GM18951 (cell line): Measurements from ENCODE around the gene DNAJC30.
"Not testable (repeated sequence)": the region's sequence is repeated elsewhere in the genome, so short reads cannot be mapped to it uniquely, and the experiment has no call there.

Experiments used
- POLR2A ChIP-seq: IDR thresholded peaks from 4 replicates; pipeline ENCODE4 v1.6.1; 2011; ENCODE audit warnings: mild to moderate bottlenecking; ENCODE audit not compliant: insufficient read length, insufficient read depth; ENCODE audit errors: extremely low read depth
- in situ Hi-C: fragments of 300-500 bp; cut with MboI; formaldehyde crosslinking; loops from one replicate; pipeline ENCODE4 v1.12.0; 2022; ENCODE audit warnings: low sequenced_read_pairs, mixed read lengths, inconsistent platforms; ENCODE audit not compliant: unreplicated experiment

DNAJC30 gene

GRCh38 chr7:73668103-73668885 is 15.0 kb downstream of the DNAJC30 start:
- in situ Hi-C loops, result no loop called here
- no peak for TF ChIP-seq POLR2A

GRCh38 chr7:73667344-73668102 is 15.7 kb downstream of the DNAJC30 start, which contains the start of gene VPS37D:
VPS37D (plus strand) TSS chr7:73667831; CDS start chr7:73667959, 128 bp downstream.
- no peak for TF ChIP-seq POLR2A
- in situ Hi-C loops, result no loop called here

- in situ Hi-C loops, result no loop called here
Observed at GRCh38 chr7:73663033-73663432, 20.2 kb downstream of the DNAJC30 start.

DNA sequence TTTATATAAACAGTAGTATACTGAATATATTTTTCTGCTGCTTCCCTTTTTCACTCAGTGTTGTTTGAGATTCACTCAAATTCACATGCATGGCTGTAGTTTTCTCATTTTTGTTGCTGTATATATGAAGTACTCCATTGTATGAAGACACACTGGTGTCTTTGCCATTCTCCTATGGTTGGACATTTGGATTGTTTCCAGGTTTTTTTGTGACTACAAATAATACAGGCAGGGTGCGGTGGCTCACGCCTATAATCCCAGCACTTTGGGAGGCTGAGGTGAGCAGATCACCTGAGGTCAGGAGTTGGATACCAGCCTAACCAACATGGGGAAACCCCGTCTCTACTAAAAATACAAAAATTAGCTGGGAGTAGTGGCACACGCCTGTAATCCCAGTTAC is 22.7 kb downstream of the DNAJC30 start:
- in situ Hi-C loops, result not testable (repeated sequence)

More at GRCh38 chr7:73663033-73663432, 20.2 kb downstream of the DNAJC30 start:
- TF ChIP-seq POLR2A, result no peak

DNA sequence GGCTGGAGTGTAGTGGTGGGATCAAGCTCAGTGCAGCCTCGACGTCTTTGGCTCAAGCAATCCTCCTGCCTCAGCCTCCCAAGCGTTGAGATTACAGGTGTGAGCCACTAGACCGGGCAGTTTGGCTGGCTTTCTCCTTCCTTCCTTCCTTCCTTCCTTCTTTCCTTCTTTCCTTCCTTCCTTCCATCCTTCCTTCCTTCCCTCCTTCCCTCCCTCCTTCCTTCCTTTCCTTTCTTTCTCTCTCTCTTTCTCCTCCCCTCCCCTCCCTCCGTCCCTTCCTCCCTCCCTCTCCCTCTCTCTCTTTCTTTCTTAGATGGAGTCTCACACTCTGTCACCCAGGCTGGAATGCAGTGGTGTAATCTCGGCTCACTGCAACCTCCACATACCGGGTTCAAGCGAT is 23.3 kb downstream of the DNAJC30 start:
- in situ Hi-C loops, result no loop called here
- no peak for TF ChIP-seq POLR2A

DNA sequence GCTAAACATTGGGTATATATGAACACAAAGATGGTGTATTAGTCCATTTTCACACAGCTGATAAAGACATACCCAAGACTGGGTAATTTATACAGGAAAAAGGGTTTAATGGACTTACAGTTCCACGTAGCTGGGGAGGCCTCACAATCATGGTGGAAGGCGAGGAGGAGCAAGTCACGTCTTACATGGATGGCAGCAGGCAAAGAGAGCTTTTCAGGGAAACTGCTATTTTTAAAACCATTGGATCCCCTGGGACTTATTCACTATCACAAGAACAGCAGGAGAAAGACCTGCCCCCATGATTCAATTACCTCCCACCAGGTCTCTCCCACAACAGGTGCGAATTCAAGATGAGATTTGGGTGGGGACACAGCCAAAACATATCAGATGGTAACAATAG is 27.9 kb downstream of the DNAJC30 start:
- in situ Hi-C loops, result not testable (repeated sequence)

- in situ Hi-C loops, result no loop called here
Observed at GRCh38 chr7:73652541-73652949, 30.7 kb downstream of the DNAJC30 start.

DNA sequence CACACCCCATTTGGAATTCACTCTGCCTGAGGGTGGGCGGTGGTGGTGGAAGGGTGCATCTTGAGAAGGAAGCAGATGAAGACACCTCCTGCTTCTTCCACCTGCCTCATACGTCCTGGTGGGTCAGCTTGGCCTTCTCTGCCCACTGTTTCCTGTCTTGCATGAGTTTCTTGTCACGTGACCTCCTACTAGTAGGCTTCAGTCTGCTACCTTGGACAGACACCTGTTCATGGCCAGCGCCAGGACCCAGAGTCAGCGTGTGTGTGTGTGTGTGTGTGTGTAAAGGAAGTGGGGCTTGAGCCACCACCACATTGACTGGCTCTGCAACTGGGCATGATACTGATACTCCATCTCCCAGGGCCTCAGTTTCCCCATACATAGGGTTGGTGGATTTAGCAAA is 32.7 kb downstream of the DNAJC30 start:
- no peak for TF ChIP-seq POLR2A
- in situ Hi-C loops, result no loop called here

More at GRCh38 chr7:73652541-73652949, 30.7 kb downstream of the DNAJC30 start:
- no peak for TF ChIP-seq POLR2A

GRCh38 chr7:73649576-73649975 is 33.7 kb downstream of the DNAJC30 start:
- in situ Hi-C loops, result no loop called here
- TF ChIP-seq POLR2A, result no peak

DNA sequence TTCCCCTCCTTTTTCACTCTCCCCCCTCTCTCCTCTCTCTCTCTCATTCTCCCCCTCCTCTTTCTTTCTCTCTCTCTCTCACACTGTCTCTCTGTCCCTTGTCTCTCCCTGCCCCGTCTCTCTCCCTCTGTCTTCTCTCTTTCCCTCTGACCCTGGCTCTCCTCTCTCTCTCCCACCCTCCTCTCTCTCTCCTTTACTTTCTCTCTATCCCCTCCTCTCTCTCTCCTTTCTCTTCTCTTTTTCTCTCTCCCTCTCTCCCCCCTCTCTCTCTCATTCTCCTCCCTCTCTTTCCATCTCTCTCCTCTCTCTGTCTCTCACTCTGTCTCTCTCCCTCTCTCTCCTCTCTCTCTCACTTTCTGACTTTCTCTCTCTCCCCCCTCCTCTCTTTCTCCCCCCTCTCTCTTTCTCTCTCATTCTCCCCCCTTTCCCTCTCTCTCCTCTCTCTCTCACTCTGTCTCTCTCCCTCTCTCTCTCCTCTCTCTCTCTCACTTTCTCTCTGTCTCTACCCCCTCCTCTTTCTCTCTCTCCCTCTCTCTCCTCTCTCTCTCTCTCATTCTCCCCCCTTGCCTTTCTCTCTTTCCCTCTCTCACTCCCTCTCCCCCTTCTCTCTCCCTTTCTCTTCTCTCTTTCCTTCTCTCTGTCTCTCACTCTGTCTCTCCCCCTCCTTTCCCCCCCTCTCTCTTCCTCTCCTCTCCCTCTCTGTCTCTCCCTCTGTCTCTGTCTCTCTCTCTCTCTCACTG is 34.5 kb downstream of the DNAJC30 start:
- in situ Hi-C loops, result no loop called here
- no peak for TF ChIP-seq POLR2A

DNA sequence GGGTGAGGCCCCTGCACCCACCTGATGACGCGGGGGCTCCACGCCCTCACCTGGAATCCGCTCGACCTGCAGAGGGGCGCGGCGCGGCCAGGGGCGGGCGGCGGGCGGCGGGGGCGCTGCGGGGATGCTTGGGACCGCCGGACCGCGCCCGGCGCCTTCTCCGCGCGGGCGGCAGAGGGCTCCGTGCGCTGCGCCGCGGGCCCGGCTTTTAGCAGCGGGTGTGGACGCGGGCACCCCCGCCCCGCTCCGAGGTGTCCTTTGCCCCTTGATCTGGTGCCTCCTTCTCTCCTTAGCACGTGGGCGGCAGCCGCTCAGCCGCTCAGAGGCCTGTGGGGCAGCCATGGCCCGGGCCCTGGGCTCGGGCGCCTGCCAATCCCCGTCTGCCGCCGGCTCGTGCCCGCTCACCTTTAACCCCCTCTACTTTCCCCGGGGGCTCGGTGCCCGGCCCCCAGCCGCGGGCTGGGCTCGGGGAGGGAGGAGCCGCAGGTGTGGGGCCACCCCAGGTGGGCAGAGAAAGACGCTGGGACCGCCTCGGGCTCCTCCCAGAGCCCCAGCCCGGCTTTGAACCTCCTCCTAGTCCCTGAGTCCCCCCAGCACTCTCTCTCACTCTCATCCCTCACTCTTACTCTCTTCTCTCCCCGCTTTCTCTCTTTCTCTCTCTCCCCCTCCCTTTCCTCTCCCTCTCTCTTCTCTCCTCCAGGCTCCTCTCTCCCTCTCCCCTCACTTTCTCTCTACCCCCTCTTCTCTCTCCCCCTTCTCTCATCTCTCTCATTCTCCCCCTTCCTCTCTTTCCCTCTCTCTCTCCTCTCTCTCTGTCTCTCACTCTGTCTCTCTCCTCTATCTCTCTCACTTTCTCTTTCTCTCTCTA is 35.3 kb downstream of the DNAJC30 start:
- TF ChIP-seq POLR2A, result no peak
- in situ Hi-C loops, result no loop called here

DNA sequence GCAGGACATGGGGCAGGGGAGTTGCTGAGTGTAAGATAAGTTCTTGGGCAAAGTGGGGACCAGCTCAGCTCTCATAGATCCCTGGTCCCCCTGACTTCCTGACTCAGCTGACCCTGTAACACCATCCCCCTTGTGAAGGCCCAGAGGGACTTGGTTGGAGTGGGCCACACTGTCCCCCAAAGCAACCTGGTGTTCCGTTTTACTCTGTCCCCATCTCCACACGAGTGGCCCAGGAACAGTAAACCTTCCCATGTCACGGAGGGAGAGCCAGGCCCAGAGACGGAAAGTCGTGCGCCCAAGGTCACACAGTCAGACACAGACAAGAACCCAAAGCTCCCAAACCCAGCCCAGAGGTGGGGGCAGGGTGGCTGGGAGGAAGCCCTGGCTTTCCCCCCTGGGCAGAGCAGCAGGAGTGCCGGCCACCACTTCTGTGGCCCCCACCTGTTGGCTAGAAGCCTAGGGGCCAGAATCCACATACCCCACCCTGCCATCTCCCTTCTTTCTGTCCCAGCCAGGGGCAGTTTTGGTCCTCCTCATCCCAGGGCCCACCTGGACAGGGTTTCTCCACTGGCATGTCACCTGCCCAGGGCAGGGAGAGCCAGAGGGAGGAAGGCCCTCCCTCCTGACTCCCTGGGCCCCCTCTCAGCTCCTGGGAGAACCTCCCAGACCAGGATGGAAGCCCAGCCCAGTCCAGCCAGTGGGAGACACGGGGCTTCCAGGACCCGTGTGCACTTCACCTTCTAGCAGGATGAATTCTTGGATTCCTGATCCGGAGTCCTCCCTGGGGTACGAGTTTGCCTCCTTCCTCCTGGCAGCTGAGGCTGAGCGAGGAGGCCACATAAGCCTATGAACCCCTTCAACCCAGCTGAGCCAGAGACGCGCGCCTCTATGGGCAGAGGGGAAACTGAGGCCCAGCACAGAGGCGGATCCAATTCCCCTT is 36.2 kb downstream of the DNAJC30 start:
- in situ Hi-C loops, result no loop called here

More for the DNA sequence above, 36.2 kb downstream of the DNAJC30 start:
- no peak for TF ChIP-seq POLR2A
